NCI-H128 (cell line): ENCODE measurements around the gene TRAF7.
"Not testable (repeated sequence)": the region's sequence is repeated elsewhere in the genome, so short reads cannot be mapped to it uniquely, and the experiment has no call there.

Experiments
- DNase-seq: peaks from one replicate; lab custom pipeline; 2025; ENCODE audit not compliant: unreplicated experiment; lab: John Stamatoyannopoulos, UW

The TRAF7 gene

GRCh38 chr16:2121853-2122252 lies 33.7 kb upstream of the TRAF7 start:
- DNase-seq: no peak

DNA sequence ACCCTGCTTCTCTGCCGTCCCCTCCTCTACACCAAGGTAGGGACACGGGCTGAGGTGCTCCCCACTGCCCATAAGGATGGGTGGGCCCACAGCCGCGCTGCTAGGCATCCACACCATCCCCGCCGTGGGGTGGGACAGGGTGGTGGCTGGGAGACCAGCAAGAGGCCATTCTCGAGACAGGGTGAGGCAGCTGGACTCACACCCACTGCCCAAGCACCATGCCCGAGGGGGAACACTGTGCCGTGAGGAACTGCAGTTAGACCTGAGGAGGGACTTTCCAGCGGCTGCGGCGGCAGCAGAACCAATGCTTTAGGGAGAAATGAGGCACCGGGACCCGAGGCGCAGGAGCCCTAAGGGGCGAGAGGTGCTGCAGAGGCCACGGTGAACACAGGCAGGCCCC lies 33.2 kb upstream of the TRAF7 start:
- no peak for DNase-seq

GRCh38 chr16:2122934-2123683 lies 32.5 kb upstream of the TRAF7 start:
- not testable (repeated sequence) for DNase-seq

DNA sequence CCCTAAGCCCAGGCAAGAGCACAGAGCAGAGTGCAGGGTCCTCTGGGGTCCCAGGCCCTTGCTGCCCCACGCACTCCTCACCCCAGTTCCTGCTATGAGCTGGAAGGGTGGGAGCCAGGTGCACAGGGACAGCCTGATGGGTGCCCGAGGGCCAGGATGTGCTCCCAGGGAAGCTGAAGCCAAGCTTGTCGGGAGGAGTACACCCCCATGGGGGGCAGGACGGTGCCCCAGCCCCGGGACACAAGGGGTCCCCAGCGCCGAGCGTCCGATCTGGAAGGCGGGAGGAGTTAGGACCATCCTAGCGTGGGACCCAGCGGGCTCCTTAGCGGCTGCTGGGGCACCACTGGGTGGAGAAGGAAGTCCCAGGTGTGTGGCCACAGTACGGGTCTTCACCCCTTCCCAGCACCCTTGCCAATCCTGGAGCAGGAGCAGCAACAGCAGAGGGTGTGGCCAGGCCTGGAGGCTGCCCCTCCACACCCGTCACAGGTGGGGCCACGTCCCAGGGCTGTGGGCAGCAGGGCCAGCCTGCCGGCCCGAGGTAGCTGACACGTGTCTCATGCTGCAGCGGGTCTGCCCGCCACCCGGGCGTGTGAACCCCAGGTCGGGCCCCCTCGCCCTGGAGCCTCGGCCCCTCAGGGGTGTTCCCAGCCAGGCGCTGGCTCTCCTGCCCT lies 31.7 kb upstream of the TRAF7 start:
- DNase-seq: not testable (repeated sequence)

- not testable (repeated sequence) for DNase-seq
Measured at GRCh38 chr16:2124377-2124693, 31.2 kb upstream of the TRAF7 start.

GRCh38 chr16:2124694-2125444 lies 30.7 kb upstream of the TRAF7 start:
- DNase-seq: not testable (repeated sequence)

GRCh38 chr16:2125609-2126008 lies 30.0 kb upstream of the TRAF7 start:
- not testable (repeated sequence) for DNase-seq

GRCh38 chr16:2126161-2126743 lies 29.3 kb upstream of the TRAF7 start:
- not testable (repeated sequence) for DNase-seq

DNA sequence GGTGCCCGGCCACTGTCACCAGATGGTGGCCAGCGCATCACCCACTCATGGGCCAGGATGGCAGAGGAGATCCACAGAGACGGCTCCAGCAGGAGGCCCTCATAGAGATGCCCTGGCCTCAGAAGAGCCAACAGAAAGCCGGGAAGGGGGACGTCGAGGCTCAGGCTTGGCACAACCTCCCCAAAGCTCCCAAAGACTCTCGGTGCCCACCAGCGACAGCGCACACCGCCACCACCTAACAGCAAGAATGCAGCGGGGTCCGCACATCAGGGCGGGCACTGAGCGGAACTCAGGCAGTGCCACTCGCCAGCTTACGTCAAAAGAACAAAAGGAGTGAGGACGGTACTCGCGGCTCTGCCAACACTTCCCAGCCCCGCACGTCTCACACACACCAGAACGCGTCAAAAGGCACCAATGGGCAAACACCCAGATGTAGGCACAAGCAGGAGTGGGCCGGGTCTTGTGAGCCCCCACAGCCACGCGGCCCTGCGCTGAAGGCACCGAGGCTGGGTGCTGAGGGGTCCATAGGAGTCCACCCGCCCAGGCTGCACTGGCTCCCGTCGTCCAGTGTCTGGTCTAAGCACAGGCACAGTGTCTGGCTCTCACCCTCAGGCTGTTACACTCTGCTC lies 28.5 kb upstream of the TRAF7 start:
- not testable (repeated sequence) for DNase-seq

DNA sequence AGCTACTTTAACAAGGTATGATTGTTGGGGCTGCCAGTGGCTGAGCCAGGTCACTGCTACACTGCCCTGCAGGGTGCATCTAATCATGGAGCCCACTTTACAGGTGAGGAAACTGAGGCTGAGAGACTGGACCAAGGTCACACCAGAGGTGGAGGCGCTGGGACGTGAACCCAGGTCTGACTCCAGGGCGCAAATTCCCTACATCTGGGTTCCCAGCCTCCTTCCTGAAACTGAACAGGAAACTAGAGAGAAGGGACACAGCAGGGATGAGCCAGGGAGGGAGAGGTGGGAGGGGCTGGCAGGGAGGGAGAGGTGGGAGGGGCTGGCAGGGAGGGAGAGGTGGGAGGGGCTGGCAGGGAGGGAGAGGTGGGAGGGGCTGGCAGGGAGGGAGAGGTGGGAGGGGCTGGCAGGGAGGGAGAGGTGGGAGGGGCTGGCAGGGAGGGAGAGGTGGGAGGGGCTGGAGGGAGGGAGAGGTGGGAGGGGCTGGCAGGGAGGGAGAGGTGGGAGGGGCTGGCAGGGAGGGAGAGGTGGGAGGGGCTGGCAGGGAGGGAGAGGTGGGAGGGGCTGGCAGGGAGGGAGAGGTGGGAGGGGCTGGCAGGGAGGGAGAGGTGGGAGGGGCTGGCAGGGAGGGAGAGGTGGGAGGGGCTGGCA lies 27.8 kb upstream of the TRAF7 start:
- not testable (repeated sequence) for DNase-seq

DNA sequence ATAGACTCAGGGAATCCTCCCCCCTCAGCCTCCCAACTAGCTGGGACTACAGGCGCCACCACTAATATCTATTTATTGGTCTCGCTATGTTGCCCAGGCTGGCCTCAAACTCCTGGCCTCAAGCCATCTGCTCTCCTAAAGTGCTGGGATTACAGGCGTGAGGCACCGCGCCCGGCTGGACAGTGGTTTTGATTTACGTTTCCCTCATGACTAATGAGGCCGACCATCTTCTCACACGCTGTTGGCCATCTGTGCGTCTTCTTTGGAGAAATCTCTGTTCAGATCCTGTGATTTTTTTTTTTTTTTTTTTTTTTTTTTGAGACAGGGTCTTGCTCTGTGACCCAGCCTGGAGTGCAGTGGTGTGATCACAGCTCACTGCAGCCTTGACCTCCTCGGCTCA lies 26.3 kb upstream of the TRAF7 start:
- not testable (repeated sequence) for DNase-seq

- DNase-seq: not testable (repeated sequence)
Measured at GRCh38 chr16:2129890-2130447, 25.6 kb upstream of the TRAF7 start.

DNA sequence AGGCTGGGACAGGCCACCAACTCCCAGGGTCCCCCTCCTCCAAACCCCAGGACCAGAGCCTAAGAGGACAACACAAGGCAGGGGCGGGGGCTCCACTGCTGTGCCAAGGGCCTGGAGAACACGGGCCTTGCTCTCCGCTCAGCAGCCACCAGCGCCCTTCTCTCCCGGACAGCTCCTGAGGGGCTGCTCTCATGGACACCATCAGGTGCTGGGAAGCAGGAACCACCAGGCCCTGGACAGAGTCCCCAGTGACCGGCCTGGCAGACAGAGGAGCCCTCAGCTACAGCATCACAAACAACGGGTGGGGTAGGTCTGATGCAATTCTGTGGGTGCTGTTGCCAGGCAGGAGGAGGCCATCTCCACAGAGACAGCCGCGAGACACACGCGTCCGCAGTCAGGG lies 21.8 kb upstream of the TRAF7 start:
- DNase-seq: not testable (repeated sequence)

DNA sequence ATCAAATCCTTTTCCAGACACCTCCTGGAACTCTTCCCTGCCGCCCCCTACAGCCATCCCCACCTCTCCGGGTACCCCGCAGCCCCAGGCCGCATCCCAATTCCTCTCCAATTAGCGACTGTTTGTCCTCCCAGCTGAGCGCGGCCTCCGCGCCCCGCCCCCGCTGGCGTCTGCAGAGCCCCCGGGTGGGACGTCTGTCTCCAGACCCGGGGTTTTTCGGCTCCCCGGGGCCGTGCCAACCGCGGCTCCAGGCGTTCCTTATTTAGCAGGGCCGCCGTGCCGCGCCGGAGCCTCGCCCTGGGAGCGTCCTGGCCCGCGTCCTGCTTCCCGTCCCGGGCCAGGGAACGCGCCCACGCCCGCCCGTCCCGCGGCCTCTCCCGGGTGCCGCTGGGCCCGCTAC lies 20.5 kb upstream of the TRAF7 start:
- DNase-seq: not testable (repeated sequence)

GRCh38 chr16:2135770-2136490 lies 19.7 kb upstream of the TRAF7 start, which contains the start of gene PKD1:
PKD1 (minus strand) TSS chr16:2135898; CDS start chr16:2135689, 209 bp downstream.
- DNase-seq: peak; percentile 51

DNA sequence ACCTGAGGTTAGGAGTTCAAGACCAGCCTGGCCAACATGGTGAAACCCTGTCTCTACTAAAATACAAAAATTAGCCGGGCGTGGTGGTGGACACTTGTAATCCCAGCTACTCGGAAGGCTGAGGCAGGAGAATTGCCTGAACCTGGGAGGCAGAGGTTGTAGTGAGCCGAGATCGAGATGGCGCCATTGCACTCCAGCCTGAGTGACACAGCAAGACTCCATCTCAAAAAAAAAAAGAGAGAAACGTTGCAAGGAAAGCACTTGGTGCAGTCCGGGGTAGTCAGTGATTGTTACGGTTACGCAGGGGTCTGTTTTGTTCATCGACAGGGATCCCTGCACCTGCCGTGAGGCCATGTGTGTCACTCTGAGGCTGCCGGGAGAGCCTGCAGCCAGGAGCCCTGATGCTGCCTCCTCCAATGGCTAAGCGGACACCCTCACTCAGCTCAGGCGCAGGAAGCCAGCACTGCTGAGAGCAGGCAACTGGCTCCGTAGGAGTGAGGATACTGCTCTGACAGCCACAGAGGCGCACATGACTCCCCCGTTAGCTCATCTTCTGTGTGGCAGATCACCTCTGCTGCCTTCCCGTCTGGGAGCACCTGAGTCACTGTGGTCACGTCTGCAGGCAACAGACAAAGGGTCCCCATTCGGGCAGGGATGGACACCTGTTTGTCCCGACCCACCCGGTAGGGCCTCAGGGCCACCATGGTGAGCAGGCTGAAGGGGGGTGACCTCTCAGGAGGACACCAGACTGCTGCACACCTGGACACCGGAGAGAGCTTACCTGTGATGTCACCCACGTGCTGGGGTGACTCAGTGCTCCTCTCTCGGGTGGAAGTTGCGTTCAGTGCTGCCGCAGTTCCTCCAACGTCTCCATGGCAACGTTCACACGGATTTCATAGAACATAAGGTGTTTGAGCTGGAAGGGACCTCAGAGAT lies 12.4 kb upstream of the TRAF7 start:
- no peak for DNase-seq

DNA sequence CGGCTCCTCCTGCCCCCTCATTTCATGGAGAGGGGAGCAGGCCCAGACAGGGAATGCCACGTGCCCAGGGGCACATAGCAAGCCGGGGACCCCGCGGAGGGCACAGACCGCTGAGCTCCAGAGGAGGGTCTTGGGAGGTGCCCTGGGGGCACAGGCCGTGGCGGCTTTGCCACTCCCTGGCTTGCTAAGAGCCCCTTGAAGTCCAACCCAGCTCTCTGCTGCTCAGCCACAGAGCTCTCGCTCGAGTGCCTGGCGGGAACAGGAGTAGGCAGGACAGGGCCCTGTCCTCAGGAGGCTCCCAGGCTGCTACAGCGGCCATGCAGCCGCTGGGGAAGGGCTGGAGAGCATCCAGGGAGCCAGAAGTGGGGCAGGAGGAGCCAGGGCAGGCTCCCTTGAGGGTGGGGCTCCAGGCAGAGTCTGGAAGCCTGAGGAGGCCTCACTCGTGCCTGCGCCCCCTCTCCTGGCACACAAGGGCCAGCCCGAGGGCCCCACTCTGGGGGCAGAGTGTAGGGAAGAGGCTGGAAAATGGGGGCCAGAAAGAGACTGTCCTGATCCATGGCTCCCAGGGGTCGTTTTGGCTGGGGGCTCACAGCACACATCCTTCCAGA lies 11.6 kb upstream of the TRAF7 start:
- no peak for DNase-seq

DNA sequence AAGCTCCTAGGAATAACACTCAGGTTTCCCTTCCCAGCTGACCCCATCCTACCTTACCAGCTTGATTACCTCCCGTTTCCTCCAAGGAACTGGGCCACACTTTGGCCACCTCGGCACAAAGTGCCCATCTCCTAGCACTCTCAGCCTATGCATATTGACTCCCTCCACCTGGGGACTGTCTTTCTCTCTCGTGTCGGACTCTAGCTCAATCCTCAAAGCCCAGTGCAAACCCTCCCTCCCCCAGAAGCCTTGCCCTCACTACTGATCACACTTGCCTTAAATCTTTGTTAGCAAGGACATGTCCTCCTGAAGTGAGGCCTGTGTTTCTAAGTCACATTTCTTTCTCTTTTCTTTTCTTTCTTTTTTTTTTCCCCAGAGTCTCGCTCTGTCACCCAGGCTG lies 9.7 kb upstream of the TRAF7 start:
- DNase-seq: no peak
